Amniotic epithelial cell (primary cell): ENCODE results near the gene DLX5.
A peak's percentile ranks its signal among the peaks of the same experiment; 100 is the strongest.

Source experiments
- DNase-seq: peaks from one replicate; pipeline ENCODE4 v3.0.0-alpha.2; 2010; ENCODE audit warnings: low read depth

DLX5 gene

DNA sequence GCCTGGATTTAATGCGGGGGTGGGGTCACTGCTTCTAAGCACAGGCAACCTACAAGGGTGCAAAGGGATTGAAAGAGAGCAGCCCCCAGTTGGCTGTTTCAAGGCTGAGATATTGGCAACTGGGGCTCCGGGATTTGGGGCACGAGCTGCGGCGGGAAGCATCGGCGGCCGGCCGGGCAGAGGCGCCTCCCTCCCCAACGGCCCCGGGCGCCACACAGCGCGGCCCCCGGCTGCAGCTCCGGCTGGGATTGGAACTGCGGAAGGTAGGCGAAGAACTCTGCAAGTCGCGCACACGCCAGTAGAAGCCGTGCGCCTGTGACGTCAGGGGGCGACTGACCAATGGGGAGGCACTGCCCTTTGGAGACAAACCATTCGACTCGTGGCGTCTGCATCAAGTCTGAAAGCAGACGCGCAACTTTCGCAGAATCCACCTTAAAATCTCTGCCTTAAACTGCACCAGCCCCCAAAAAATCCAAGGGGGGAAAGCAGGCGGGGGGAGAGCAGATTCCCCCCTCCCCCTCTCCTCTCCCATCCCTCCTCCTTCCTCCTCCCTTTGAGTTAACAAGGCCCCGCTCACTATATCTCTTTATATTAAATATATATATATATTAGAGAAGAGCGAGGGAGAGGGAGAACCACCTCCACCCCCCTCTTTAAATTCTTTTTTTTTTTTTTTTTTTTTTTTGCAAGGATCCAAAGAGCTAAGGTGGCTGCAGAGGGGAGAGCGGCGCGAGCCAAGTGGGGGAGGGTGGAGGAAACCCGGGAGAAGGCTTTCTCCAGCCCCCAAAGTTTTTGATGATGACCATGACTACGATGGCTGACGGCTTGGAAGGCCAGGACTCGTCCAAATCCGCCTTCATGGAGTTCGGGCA lies 19.2 kb downstream of the DLX5 start, which contains the start of gene DLX6:
TSS of gene DLX6 (plus strand) at position 371 of the 872 bp plus-strand sequence. CDS start at position 796, 425 bp downstream.
- DNase-seq = peak; percentile 16

DNA sequence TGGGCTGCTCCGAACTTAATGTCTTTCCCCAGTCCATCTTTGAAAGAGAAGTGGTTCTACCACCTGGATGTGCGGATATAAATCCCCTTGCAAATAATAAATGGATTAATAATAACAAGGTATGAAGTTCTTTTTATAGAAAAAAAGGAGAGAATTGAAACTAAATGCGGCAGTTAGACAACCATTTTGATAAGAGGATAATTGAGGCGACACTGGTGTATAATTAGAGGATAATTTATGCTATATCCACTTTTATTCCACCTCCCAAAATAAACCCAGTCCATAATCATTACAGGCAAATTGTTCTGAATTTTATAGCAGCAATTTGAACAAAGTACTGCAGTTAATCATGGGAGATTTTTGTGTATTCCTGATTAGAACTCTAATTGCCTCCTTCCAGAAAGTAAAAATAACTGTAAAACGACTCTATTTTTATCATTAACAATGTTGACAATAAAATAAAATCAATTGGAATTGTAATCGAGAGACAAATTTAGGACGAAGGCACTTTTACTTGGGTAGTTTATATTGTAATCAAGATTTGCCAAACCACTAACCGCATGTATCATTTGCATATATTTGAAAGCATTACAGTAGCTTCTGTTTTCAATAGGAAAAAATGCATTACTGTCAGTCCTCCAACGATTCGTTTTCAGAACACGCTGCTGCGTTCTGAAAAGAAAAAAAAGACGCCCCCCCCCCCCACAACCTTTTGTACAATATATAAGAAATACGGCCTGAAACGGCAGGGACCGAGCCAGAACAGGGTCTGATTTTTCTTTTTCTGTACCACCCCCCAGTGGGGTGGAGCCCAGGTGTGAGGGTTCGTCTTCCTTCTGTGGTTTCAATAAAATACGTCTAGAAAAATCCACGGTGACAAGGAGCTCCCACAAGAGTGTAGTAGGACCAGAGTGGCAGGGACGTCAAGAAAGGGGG lies 20.1 kb downstream of the DLX5 start:
- DNase-seq = no peak

DNA sequence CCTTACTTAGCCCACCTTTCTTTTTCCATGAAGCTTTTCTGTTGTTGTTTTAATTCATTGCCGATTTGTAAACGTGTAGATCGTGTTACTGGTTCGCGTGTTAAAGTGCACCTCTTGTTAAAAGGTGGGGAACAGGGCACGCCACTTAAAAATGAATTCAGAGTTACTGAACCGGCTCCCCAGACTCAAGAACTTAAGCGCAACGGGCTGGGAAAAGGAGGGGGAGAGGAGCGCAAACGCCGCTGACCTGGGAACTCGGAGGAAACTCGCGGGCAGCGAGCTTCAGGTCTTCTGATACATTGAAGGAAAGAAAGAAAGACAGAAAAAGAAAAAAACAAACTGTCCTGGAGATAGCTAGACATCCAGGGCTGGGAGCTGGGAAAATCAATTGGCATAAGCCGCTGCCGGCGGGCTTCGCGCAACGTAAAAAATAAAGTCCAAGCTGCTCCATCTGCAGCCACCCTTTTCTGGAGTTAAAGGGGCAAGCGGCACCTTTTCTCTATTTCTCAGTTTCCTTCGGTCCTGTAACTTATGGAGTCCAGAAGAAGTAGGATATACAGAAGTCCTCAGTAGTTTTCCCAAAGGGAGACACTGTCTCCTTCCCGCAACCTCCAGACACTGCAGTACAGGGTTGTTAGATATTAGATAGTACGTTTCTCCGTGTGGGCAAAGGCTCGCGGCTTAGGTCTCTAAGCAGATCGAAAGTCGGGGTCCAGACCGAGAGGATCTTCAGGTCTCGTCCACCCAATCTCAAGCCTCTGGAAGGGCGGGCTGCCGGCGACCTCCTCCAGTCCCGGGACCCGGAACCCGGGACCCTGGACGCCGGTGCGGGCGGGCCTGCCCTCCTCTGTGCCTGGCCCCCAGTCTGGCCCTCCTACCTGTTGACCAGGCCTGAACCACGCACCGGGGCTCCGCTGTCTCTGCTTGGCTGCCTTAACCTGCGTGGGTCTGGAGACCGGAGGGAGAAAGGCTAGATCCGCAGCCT lies 21.1 kb downstream of the DLX5 start:
- no peak for DNase-seq

DNA sequence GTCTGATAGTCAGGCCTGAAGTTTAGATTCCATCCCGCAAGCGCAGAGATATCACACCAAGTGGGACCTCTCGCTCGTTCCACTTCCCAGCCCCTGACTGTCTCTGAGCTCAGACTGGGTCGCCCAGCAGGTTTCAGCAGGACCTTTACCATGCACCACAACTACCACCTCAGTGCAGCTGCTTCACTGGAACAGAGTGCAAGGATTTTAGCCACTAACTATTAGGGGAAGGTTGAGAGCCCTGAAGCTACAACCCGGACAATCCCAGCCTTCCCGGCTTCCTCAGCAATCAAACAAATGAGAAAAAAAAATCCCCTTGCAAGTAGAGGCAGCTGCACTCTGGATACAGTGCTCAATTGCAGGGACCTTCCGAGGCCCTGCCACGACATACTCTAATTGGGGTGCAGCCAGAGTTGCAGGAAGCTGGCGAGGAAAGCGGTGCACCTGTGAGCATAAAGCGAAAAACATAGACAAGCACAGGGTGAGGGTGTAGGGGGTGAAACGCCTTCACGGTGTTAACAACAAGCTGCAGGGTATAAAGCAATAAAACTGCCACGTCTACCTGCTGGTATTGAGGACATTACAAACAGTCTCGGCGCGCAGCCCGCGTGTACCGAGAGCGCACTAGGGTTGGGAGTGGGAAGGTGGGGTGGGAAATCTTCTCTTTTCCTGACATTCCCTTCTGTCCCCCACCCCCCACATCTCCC lies 21.9 kb downstream of the DLX5 start:
- DNase-seq = no peak

DNA sequence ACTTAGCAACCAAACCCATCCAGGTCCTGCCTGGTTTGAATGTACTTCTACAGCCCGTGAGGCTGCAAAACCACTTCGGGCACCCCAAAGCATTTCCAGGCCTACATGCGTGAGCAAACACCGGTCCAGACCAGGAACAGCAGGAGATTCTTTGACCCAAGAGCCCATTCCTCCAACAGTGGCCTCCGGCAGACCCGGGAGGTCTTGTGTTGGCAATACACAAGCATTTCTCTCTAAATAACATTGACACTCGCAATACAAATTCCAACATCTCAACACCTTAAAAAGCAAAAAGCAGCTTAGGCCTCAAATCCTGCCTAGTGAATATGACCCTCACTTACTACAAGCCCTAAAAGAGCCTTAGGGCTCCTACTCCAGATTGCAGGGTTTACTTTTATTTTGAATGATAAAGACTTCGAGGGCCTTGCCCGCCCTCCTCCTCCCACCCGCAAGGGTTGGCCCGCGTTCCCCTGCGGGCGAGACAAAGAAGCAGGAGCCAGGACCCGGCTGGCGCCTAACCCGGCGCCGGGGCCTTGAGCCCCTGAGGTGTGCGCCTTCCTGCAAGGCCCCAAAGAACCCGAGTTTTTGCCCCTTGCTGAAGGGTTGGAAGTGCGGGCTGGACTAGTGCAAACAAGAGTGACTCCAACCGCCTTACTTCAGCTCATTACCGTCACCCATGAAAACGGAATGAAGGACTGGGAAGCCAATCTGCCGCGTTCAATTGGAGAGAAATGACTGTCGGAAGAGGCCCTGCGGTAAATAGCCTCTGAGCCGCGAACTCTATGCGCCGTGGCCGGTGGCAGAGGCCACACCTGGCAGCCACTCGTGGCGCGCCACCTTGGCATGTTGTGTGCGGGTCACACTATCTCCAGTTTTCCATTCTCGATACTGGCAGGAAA lies 22.7 kb downstream of the DLX5 start:
- DNase-seq = no peak

DNA sequence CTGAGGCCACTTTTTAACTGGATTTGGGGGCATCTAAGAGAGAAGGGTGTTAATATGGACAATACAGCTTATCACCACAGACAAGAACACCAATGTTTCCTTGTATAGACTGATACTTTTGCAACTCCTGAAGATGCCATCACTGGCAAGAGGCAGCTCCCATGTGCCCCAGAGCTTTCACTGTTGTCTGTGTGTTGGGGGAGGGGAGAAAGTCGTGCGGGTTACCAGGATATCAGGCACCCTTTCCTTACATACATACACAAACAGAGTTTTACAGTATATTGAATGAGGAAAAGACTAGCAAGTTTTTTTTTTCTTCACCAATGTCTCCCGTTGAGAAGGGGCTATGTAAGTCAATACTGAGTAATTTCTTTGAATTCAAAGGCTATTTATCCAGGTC lies 23.4 kb downstream of the DLX5 start:
- no peak for DNase-seq

DNA sequence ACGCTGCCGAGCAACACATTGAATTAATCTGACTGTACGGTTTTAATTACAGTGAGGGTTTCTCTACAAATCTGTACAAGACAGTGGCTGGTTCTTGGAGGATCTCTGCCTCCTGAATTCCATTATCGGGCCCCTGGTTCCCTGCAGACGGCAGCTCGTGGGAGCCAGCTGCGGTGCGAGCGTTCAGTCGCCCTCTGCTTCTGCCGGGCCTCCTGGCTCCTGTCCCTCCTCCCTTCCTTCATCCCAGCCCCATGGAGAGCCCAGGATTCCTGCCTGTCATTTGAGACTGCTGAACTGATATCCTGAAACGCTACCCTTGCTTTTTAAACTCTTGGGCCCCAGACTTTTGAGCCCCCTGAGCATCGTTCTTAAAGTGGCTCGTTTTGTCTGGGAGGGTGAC lies 25.9 kb downstream of the DLX5 start:
- DNase-seq = no peak

DNA sequence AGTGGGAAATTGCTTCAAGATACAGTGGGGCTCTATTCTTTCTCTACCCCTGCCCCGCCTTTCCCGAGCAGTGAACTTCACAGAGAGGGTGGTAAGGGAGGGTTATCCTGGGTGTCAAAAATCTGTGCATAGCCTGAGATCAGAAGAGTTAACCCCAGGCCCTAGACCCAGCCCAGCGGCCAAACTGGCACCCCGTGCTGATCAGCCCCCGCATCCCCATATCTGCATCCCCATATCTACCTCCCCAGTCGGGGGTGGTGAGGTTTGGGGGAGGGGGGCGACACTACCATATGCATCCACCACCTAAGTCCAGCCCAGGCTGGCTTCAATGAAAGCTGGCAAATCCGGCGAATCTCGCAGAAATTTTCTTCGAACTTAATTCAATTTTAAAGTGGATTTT lies 26.3 kb downstream of the DLX5 start:
- no peak for DNase-seq

DNA sequence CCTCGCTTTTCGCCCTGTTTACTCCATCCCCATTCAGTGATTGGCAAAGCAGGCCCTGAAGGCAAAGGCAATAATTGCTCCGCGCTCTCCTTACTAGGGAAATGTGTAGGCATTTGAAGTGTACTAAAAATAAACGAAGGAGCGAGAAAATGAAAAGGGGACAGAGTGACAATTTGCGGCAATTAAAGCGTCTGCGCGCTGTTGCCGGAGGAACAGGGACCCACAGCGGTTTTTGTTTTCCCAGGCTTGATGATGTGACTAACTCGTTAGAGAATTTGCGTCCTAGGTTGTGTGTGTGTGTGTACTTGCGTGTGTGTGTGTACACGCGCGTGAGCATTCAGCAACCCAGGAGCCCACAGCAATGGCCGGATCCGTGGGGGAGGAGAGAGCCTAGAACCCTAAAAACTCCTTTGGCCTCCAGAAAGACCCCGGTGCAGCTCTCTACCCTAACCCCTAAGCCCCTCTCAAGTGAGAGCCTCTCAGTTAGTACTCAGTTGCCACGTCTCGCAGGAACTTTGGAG lies 27.1 kb downstream of the DLX5 start:
- no peak for DNase-seq

DNA sequence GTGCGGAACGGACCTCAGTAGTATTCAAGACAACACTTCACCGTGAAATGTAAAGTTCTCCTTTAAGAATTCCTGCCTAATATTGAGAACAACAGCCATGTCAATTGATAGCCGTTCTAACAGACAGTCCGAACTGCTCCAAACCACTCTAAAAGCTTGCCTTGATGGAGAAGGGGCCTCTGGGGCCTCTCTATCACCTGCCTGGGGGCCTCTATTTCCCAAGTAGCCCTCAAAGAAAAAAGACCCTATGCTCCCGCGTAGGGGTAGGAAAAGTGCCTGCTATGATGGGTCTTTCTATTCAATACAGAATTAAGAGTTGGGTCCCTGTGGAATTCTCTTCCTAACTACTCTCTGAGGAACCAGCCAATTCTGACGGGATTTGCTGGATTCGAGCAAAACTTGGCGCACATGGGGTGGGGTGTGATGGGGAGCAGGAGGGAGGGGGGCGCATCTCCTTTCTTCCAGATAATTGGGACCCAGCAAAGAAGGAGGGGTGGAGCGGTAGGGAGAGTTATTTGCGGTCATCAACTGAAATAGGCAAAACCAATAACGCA lies 27.6 kb downstream of the DLX5 start:
- no peak for DNase-seq

DNA sequence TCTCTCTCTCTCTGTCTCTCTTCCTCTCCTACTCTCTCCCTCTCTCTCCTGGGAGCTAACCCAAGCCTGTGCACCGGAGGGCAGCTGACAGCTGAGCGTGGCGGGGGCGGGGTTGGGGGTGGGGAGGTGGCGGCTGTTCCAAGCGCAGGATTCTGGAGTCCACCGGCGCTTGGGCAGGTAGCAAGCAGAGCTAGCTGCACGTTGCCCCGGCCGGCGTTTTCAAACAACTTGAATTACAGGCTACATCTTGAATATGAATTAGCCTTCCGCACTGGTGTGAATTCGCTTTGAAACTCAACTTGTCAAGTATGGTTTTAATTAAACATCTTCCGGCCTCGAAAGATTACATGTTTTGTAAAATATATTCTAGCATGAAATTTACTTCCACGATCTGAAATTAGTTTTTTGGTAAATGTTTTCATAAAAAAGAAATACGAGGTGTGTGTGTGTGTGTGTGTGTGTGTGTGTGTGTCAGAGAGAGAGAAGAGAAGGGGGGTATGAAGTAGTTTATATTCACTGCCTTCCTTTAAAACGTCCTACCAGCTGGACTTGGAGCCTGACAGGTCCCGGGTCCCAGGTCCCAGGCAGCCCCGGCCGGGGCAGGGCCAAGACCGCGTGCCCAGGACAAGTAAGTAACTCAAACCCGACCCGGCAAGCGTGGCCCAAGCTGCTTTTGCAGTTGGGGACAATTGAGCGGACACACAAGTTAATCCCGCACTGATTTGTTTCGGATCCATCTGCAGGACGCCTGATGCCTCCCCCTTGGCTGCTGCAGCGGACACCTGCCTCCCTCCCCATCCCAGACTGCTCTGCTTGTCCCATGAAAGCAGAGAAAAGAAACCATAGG lies 28.3 kb downstream of the DLX5 start:
- DNase-seq = no peak

DNA sequence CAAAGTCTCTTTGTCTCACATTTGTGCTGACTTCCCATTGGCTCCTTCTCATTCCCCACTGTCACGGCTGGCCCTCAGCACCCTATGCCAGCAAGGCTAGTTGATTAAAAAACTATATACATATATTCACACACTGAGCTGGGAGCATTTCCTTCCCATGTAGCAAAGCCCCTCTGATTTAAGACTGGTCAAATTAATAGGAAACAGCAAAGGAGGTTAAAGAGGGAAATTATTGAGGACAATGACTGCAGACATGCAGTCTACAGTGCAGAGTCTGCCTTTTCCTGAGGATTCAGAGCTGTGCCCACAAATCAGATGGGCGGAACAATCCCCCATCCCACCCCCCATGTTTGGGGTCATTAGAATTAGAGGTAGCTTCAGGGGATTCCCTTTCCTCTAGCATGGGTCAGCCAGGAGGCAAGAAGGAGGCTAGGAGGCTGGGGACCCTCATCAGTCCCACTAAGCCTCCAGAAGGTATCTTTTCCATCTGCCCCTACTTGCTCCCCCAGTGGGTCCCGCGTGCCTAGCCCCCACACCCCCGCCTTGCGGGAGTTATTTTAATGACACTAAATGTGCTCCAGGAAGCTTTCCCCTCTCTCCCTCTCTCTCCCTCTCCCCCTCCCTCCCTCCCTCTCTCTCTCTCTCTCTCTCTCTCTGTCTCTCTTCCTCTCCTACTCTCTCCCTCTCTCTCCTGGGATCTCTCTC lies 29.1 kb downstream of the DLX5 start:
- no peak for DNase-seq

DNA sequence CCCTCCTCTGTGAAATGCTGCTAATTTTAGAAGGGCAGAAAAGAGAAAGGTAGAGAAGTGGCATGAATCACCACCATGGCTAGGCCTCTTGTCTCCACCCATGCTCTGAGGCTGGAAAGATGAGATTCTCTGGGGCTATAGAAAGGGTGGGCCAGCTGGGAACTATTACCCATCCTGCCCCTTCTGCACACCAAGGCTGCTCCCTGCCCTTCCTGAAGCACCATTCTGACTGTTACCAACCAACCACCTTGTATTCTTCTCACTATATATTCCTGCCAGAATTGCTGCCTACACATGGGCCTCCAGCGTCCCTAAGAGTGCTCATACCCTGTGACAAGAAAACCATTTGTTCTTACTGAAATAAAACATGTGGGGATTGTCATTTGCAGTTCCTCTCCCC lies 30.7 kb downstream of the DLX5 start:
- DNase-seq = no peak

DNA sequence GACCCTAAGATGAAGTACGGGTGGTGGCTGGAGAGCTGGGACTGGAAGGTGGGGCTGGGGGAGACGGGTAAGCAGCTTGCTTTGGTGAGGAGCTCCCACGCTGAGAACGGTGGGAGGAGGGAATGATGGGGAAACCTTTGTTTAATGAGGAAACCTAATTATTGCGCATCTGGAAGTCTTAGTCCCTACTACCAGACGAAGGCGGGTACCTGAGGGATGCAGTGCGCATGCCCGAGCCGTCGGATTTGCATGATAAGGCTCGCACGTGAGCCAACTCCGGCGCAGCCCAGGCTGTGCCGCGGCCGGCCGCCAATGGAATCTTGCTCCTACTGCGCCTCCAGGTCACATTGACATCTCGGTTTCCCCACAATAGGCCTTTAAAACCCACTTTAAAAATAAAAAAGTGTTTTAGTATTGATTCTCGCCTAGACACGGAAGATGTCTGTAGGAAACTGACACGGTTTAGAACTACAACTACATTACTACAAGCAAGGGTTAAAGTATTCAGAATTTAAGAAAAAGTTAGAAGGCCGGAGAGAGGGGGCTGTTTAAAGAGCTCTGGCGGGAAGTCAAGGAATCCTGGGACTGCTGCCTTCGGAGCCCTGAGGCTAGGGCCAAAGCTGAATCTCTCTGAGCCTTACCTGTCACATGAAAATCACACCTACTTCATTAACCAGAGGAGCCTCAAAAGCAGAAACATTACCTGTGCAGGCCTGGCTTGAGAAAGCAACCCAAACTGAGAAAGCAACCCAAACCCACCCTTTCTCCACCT lies 31.4 kb downstream of the DLX5 start:
- no peak for DNase-seq

DNA sequence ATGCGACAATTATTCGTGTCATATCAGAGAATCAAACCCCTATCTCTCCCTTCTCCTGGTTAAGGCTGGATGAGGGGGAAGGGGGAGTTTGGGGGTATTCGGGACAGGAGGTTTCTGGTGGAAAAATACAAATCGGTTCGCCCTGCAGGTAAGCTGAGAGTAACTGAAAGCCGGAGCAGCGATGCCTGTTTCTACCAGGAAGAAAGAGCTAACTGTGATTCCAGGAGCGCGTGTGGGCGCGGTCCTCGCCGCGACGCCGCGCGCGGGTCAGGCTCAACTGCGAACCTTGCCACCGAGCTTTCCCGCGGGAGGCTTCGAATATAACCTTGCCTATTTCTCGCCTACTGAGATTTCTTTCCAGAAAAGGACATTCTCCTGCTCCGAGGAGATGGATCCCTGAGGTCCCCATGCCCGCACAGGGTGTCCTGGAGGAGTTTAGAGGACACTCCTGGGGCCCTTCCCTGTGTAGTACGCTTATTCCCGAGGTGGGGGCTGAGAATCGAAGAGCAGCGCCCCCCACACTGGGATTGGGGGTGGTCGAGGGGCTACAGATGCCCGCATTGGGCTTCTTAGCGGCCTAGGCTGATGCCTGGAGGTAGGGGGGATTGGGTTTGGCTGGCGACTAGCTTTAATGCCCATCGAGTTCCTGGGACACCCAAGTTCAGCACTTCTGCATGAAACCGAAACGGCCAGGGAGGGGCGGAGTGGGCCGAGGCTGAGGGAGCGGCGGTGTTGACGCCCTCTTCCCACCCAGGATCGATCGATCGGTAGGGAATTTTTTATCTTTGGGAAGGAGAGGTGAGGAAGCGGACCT lies 32.2 kb downstream of the DLX5 start:
- no peak for DNase-seq

DNA sequence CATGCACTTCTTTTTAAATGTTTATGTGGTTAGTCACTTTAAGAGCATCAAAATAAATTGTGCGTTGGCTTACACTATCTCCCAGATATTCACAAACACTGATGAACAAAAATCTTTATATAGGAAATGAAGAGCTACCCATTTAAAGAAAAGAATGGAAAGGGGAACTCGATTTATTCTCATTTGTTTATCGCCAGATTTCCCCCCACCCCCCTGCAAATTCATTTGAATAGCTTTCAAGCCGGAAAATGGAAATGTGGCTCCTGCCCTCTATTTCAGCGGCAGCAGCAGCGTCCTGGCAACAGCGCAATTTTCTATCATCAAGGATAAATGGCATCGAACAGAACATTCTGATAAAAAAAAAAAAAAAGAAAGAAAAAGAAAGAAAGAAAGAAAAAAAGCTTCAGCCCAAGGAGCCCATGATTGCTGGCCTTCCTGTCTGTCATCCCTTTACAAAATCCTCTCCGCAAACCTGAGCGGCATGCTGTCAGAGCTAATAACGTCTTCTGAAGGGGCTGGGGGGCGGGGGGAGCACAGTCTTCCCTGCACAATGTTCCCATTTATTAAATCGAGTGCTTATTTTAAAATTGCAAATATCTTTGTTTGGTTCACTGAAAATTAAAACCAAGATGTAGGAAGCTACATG lies 33.0 kb downstream of the DLX5 start:
- no peak for DNase-seq
